Testis (tissue), 2 donors: Measurements from ENCODE around the gene TEAD1.

Experiments used
- POLR2A ChIP-seq: fragments of 450-650 bp; IDR thresholded peaks from one replicate; pipeline ENCODE4 v1.6.1; 2017; ENCODE audit warnings: antibody characterized with exemption, mild to moderate bottlenecking, moderate library complexity
- TF ChIP-seq, protein P1 (sequence below), 3 experiments: fragments of 450-650 bp in 2 of 3; fragments of 200-600 bp in 1 of 3; sonication (generic) in 1 of 3; IDR thresholded peaks; one replicate each; pipeline ENCODE4 v1.5.1; 2016 to 2019; ENCODE audit warnings: antibody characterized with exemption in 3 of 3, mild to moderate bottlenecking in 2 of 3, moderate library complexity in 1 of 3

DNA sequence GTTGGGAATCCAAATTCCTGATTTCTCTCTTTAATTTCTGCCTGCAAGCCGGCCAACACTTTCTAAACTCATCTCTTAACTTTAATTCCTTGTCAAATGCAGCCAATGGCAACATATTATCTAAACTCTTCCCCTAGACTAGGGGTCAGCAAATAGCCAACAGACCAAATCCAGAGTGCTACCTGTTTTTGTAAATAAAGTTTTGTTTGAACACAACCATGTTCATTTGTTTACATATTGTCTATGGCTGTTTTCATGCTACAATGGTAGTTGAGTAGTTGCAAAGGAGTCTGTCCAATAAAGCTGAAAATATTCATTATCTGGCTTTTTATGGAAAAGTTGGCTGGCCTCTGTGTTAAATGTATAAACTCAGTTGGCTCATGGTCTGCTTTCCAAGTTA is 297.7 kb downstream of the TEAD1 start:
- TF ChIP-seq, protein P1, sequence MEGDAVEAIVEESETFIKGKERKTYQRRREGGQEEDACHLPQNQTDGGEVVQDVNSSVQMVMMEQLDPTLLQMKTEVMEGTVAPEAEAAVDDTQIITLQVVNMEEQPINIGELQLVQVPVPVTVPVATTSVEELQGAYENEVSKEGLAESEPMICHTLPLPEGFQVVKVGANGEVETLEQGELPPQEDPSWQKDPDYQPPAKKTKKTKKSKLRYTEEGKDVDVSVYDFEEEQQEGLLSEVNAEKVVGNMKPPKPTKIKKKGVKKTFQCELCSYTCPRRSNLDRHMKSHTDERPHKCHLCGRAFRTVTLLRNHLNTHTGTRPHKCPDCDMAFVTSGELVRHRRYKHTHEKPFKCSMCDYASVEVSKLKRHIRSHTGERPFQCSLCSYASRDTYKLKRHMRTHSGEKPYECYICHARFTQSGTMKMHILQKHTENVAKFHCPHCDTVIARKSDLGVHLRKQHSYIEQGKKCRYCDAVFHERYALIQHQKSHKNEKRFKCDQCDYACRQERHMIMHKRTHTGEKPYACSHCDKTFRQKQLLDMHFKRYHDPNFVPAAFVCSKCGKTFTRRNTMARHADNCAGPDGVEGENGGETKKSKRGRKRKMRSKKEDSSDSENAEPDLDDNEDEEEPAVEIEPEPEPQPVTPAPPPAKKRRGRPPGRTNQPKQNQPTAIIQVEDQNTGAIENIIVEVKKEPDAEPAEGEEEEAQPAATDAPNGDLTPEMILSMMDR (IDR thresholded peaks at IDR 0.05): no peak
- TF ChIP-seq POLR2A: no peak
